GM06990 (cell line): ENCODE data around the gene PCSK1N.

Experiments
- DNase-seq: peaks from one replicate; pipeline ENCODE4 v3.0.0-alpha.2; 2011; ENCODE audit not compliant: insufficient read length; ENCODE audit errors: extremely low read depth
- H3K27me3 ChIP-seq: replicated peaks from 2 replicates; pipeline ENCODE4 v1.6.0; 2011; ENCODE audit warnings: low read length; ENCODE audit not compliant: control insufficient read depth, insufficient read depth
- H3K36me3 ChIP-seq: 2 replicates; pipeline ENCODE4 v1.5.1; 2011; ENCODE audit warnings: low read length; ENCODE audit not compliant: control insufficient read depth, insufficient read depth
- H3K4me3 ChIP-seq: replicated peaks from 2 replicates; pipeline ENCODE4 v1.5.1; 2011; ENCODE audit warnings: low read depth, mild to moderate bottlenecking, control low read depth, low read length
- CTCF ChIP-seq: IDR thresholded peaks from 2 replicates; pipeline ENCODE4 v1.5.1; 2011; ENCODE audit warnings: low read length, control low read depth, mild to moderate bottlenecking, inconsistent platforms; ENCODE audit not compliant: insufficient read depth, poor library complexity, severe bottlenecking

The PCSK1N gene

GRCh38 chrX:48852857-48853256, 17.4 kb upstream of the PCSK1N start:
- no peak overlapping the region for H3K4me3 ChIP-seq
- no peak for DNase-seq
- no peak for TF ChIP-seq CTCF
- H3K27me3 ChIP-seq: no peaks in the 10 kb centered on the region; the same call in 1 of the 2 replicates
- no peaks in the 10 kb centered on the region for H3K36me3 ChIP-seq

- H3K4me3 ChIP-seq: no peak overlapping the region
These were observed 13.4 kb upstream of the PCSK1N start for GRCh38 chrX:48848847-48849246.

GRCh38 chrX:48839686-48840085, 4.3 kb upstream of the PCSK1N start:
- TF ChIP-seq CTCF: no peak
- H3K27me3 ChIP-seq: no peaks in the 10 kb centered on the region
- no peaks in the 10 kb centered on the region for H3K36me3 ChIP-seq
- DNase-seq: no peak
- no peak overlapping the region for H3K4me3 ChIP-seq

More at GRCh38 chrX:48848847-48849246, 13.4 kb upstream of the PCSK1N start:
- Histone ChIP-seq H3K27me3 (no peaks in the 10 kb centered on the region; the same call in 1 of the 2 replicates), H3K36me3 (no peaks in the 10 kb centered on the region)
- no peak for TF ChIP-seq CTCF
- no peak for DNase-seq

GRCh38 chrX:48834383-48834709, 1.1 kb downstream of the PCSK1N start:
- H3K27me3 ChIP-seq: no peaks in the 10 kb centered on the region
- no peak overlapping the region for H3K4me3 ChIP-seq
- no peaks in the 10 kb centered on the region for H3K36me3 ChIP-seq
- DNase-seq: no peak
- no peak for TF ChIP-seq CTCF

GRCh38 chrX:48833542-48834138, 1.8 kb downstream of the PCSK1N start:
- no peaks in the 10 kb centered on the region for H3K36me3 ChIP-seq
- H3K4me3 ChIP-seq: no peak overlapping the region
- TF ChIP-seq CTCF: no peak
- DNase-seq: no peak
- H3K27me3 ChIP-seq: no peaks in the 10 kb centered on the region

- DNase-seq: no peak
- no peak overlapping the region for H3K4me3 ChIP-seq
These were observed 3.5 kb downstream of the PCSK1N start for GRCh38 chrX:48831909-48832291.

More at GRCh38 chrX:48831909-48832291, 3.5 kb downstream of the PCSK1N start:
- H3K36me3 ChIP-seq: no peaks in the 10 kb centered on the region
- no peak for TF ChIP-seq CTCF
- H3K27me3 ChIP-seq: no peaks in the 10 kb centered on the region
